Right ventricle myocardium superior (tissue), 1 donor: Measurements from ENCODE around the gene PFDN2. TPM values are rescaled to one million over a fixed set of nuclear protein-coding genes. Genes with fewer than 3 reads are reported as not detected.

Source experiments
- ATAC-seq: fragments of 200-7000 bp; cut with Tn5 transposase; one replicate; pipeline ENCODE4 v1.9.1; 2020; ENCODE audit warnings: mild to moderate bottlenecking; ENCODE audit not compliant: poor library complexity
- DNase-seq: peaks from one replicate; pipeline ENCODE4 v3.0.0-alpha.2; 2020
- intact Hi-C: fragments of 100-400 bp; cut with DNase I; formaldehyde crosslinking; loops from one replicate; pipeline ENCODE4 v1.11.2; 2022
- total RNA-seq: library from RNA; stranded (reverse); fragmentation: NEBNext Ultra II Directional; extraction: Animal tissue kit (Norgen Biotek cat#: 25700); gene quantifications from one replicate; pipeline ENCODE4 v1.2.1, GENCODE V29; 2021
- donor health status: DM: no; HTN: yes; CAD: no; lungs with severe emphysema.

The PFDN2 gene
- total RNA-seq, 1 donor from 2014 or later = 62.3 TPM

DNA sequence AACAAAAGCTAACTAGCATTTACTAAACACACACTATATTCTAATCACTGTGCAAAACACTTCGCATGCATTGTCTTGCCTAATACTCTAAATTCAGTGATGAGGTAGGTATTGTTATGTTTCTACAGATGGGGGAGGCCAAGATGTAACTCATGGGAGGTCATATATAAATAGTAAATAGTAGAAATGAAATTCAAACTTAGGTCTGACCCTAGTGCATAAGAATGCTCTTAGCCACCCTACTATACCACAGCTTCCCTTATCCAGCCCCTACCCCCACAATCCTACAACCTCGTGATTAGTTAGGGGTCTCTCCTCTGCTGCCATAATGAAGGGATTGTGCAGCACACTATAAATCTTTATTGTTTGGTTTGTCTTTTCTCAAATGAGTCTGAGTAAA is 3.3 kb downstream of the PFDN2 start:
- no peak for ATAC-seq
- intact Hi-C loops = no loop called here
- no peak for DNase-seq

- DNase-seq (no peak), ATAC-seq (no peak)
These were observed 3.9 kb downstream of the PFDN2 start for GRCh38 chr1:161113915-161114314.

GRCh38 chr1:161111527-161111926 is 6.3 kb downstream of the PFDN2 start:
- intact Hi-C loops = no loop called here
- ATAC-seq = no peak
- no peak for DNase-seq

More at GRCh38 chr1:161113915-161114314, 3.9 kb downstream of the PFDN2 start:
- intact Hi-C loops = no loop called here

GRCh38 chr1:161111117-161111516 is 6.7 kb downstream of the PFDN2 start:
- intact Hi-C loops = no loop called here
- no peak for DNase-seq
- ATAC-seq = no peak

GRCh38 chr1:161106431-161106830 is 11.4 kb downstream of the PFDN2 start:
- intact Hi-C loops = no loop called here
- DNase-seq = no peak
- no peak for ATAC-seq

- intact Hi-C loops = no loop called here
- ATAC-seq (no peak), DNase-seq (no peak)
These were observed 17.3 kb downstream of the PFDN2 start for GRCh38 chr1:161100556-161100955.

DNA sequence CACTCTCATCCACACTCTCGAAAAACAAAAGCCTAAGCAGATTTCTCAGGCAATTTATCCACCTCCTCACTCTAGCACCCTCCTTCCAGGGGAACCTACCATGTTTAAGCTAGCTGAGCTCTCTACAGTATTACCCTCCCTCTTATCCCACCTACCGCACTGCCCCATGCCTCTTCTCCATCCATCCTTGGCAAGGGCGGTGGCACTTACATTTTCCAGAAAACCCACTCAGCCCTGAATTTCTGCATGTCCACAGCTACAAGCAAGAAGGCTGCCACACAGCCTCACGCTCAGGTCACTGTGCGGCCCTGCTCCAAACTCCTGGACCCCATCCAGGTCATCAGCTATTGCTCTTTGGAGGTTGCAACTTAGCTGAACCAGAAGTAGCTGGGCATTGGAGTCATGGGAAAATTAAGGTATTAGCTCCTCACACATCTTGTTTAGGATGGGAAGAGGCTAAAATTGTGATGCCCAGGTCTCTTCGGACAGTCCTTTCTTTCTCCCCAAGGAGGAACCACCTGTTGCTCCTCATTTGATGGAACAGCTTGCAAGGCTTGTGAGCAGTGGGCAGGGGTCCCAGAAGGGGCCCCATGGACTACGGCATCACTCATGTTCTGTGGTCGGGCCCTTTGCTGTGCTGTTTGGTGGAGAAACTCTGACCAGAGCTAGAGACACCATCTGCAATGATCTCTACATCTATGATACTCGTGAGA is 18.6 kb downstream of the PFDN2 start:
- DNase-seq = no peak
- ATAC-seq = no peak
- intact Hi-C loops = loop anchor here (2.0 to 5.0 kb wide), 2 partner anchors 52 to 102 kb away; partner anchors contain the start of gene USF1

GRCh38 chr1:161098210-161099068 is 19.4 kb downstream of the PFDN2 start, which contains the start of gene KLHDC9:
TSS of gene KLHDC9 (plus strand) at chr1:161098361. CDS start at chr1:161098536, 175 bp downstream.
- ATAC-seq (peak; percentile 82), DNase-seq (peak; percentile 78)
- intact Hi-C loops = loop anchor here (2.0 to 5.0 kb wide), 2 partner anchors 51 to 102 kb away; partner anchors contain the start of gene USF1

GRCh38 chr1:161096530-161096929 is 21.3 kb downstream of the PFDN2 start:
- DNase-seq (peak; percentile 56), ATAC-seq (peak; percentile 59)
- intact Hi-C loops = loop anchor here (5.0 kb wide), 1 partner anchor 49 kb away; the partner anchor contains the start of gene USF1

DNA sequence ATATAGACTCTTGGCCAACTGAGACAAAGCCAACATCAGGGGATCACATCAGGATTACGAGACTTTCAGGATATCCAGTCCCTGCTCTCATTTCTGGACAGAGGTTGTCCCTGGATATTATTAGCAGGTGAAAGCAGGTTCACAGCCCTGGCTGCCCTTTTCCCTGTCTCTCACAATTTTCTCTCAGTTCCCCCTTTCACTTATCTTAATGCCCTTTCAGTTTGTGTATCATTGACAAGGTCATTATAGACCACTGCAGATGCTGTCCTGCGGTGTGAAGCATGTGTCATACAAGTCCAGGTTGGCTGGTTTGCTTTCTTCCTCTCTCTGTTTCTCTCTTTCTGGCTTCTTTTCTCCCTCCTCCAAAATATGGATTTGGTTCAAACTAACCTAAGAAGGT is 21.8 kb downstream of the PFDN2 start:
- intact Hi-C loops = loop anchor here (5.0 kb wide), 1 partner anchor 49 kb away; the partner anchor contains the start of gene USF1
- ATAC-seq (no peak), DNase-seq (no peak)

GRCh38 chr1:161095230-161095629 is 22.6 kb downstream of the PFDN2 start:
- no peak for ATAC-seq
- intact Hi-C loops = loop anchor here (5.0 kb wide), 1 partner anchor 48 kb away; the partner anchor contains the start of gene USF1
- no peak for DNase-seq

GRCh38 chr1:161094481-161094880 is 23.4 kb downstream of the PFDN2 start:
- intact Hi-C loops = no loop called here
- no peak for DNase-seq
- ATAC-seq = no peak

DNA sequence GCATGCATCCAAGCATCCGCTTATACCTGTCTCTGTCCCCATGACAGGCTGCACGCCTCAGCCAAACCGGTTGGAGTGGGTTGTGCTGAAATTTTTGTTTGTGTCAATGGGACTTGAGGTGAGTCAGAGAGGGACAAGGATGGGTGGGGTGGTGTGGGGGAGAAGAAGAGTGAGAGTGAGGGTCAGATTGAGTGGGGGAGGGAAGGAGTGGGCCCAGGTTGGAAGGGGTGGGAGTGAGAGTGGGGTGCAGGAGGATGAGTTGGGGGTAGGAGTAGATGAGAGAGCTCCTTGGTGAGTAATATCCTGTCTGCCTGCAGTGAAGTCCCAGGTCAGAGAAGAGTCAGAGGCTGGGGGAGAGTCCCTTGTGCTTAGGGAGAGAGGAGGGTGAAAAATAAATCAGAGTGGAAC is 25.2 kb downstream of the PFDN2 start:
- ATAC-seq (no peak), DNase-seq (no peak)
- intact Hi-C loops = no loop called here

DNA sequence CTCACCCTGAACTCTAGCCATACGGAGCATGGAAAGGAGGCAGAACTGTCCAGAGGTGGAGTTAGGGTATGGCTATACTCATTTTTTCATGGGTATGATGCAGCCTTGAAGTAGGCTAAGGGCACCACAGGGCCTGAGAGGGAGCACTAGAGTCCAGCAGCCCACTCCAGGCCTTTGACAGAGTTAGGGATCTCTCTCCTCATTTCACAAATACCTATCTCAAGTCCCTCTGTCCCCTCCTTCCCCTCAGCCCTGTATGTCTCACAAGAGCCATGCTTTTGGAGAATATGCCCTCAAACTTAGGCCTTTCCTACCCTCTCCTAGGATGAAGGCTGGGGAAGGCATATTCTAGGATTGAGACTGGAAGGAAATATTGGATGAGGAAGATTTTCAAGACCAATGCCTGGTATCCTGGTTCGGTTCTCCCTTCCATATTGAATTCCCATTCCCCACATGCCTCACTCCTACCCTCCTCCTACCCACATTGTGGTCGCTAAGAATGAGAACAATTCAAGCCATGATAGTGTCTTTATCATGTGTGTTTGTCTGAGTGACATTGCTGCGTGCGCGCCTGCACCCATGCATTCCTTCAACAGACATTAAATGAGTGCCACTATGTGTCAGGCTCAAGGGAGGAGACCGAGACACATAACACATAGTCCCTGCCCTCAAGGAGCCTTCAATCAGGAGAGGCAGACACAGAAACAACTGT is 25.9 kb downstream of the PFDN2 start:
- DNase-seq = no peak
- no peak for ATAC-seq
- intact Hi-C loops = no loop called here

DNA sequence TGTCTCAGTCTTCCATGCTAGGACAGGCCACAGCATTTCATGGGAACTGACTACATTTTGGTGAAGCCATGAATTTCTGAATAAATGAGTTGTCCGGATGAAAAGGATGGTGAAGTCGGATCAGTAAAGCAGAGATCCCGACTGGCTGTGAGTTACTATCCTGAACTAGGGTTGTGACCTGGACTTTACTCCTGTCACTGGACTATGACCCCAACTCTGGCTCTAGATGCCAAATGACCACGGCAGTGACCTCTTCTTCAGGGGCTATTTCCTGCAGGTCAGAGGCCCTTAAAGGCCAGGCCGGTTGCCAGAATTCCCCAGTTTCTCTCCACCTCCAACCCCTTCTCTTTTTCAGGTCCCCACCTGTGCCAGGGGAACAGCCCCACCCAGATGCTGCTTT is 26.7 kb downstream of the PFDN2 start:
- intact Hi-C loops = no loop called here
- ATAC-seq (no peak), DNase-seq (no peak)

DNA sequence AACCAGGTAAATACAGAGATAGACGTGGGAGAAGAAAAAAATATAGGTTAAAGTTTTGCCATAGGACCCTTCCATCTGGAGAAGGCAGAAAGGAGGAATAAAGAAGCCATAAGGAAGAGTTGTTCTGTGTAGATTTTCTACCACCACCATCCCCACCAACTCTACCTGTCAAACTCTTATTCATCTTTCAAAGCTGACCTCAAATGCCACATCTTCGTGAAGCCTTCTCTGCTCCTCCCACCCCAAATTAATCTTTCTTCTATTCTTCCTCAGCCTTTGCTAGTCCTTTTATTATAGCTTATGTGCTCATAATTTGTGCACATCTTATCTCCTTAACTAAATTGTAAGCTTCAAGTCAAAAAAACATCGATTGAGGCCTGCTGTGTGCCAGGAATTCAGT is 27.2 kb downstream of the PFDN2 start:
- DNase-seq (no peak), ATAC-seq (no peak)
- intact Hi-C loops = no loop called here

DNA sequence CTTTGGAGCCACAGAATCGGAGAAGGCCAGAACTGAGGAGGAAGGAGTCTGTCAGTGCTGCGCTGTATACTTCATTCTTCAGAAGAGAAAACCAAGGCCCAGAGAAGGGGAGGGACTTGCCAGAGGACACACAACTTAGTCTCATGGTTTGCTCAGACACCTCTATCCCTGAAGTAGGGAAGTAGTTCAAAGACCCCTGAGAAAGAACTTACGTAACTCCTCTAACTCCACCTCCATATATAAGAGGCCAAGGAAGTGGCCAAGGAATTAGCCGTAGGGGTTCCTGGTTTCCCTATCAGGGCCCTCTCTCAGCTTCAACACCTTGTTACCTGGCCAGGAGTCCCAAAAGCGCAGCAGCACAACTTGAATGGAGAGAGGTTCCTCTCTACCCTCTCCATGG is 27.9 kb downstream of the PFDN2 start:
- DNase-seq (no peak), ATAC-seq (no peak)
- intact Hi-C loops = no loop called here

GRCh38 chr1:161089251-161089924 is 28.4 kb downstream of the PFDN2 start, which contains the start of gene NECTIN4:
TSS of gene NECTIN4 (minus strand) at chr1:161089558. CDS start at chr1:161089296, 262 bp downstream.
- intact Hi-C loops = no loop called here
- DNase-seq (no peak), ATAC-seq (no peak)
